HS-27A (cell line): ENCODE data around the gene FILIP1.
"Not testable (repeated sequence)": the region's sequence is repeated elsewhere in the genome, so short reads cannot be mapped to it uniquely, and the experiment has no call there.

Experiments
- DNase-seq: peaks from one replicate; pipeline ENCODE4 v3.0.0-alpha.2; 2012; ENCODE audit warnings: low read depth, missing footprints

FILIP1 gene

DNA sequence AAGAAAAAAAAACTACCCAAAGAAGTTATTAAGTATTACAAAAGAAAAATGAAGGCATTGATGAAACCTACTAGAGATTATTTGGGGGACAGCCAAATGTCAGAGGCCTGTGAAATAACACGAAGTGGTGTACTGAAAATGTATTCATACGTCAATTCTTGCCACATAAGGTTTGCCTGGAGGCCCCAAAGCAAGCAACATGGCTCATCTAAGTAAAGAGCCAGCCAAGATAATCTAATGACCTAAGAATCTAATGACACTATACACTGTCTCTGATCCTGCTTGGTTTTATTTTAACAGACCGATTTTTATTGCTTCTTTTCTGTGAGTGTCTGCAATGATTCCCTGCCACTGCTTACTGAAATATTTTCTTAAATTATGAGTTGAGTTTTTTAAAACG is 34.7 kb downstream of the FILIP1 start:
- no peak for DNase-seq

GRCh38 chr6:75450903-75451302 is 42.7 kb downstream of the FILIP1 start:
- DNase-seq: no peak

GRCh38 chr6:75449630-75450206 is 43.9 kb downstream of the FILIP1 start:
- peak; percentile 15 for DNase-seq

DNA sequence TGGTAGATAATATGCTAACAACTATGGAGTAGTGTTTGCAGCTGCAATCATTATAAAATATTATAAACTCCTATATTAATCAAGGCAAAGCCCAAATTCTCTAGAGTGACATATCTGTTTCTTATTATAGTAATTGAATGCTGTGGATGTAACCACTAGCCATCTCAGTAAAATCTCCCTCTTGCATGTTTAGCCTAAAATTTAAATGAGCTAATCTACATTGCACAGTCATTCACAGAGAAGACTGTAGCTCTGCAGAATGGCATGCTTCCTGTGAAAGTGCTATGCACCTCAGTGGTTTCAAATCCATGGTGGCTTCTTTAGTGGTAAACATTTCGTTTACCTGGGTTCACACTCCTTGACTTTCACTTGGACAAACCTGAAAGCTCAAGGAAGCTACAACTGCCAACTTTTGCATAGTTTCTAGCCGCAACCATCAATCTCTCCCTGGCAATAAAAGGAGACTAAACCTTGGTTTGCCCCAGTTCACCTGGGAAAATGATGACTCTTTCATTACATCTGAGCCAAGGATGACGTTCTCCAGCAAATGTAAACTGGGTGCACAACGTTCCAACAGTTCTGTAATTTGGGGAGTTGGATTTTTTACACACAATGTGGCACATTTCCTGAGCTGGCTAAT is 47.2 kb downstream of the FILIP1 start:
- DNase-seq: no peak

GRCh38 chr6:75445738-75446137 is 47.9 kb downstream of the FILIP1 start:
- DNase-seq: no peak

GRCh38 chr6:75444899-75445298 is 48.7 kb downstream of the FILIP1 start:
- no peak for DNase-seq

DNA sequence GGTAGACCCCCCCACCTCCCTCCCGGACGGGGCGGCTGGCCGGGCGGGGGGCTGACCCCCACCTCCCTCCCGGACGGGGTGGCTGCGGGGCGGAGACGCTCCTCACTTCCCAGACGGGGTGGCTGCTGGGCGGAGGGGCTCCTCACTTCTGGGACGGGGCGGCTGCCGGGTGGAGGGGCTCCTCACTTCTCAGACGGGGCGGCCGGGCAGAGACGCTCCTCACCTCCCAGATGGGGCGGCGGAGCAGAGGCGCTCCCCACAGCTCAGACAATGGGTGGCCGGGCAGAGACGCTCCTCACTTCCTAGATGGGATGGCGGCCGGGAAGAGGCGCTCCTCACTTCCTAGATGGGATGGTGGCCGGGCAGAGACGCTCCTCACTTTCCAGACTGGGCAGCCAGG is 51.7 kb downstream of the FILIP1 start:
- not testable (repeated sequence) for DNase-seq

GRCh38 chr6:75441479-75441878 is 52.1 kb downstream of the FILIP1 start:
- not testable (repeated sequence) for DNase-seq

DNA sequence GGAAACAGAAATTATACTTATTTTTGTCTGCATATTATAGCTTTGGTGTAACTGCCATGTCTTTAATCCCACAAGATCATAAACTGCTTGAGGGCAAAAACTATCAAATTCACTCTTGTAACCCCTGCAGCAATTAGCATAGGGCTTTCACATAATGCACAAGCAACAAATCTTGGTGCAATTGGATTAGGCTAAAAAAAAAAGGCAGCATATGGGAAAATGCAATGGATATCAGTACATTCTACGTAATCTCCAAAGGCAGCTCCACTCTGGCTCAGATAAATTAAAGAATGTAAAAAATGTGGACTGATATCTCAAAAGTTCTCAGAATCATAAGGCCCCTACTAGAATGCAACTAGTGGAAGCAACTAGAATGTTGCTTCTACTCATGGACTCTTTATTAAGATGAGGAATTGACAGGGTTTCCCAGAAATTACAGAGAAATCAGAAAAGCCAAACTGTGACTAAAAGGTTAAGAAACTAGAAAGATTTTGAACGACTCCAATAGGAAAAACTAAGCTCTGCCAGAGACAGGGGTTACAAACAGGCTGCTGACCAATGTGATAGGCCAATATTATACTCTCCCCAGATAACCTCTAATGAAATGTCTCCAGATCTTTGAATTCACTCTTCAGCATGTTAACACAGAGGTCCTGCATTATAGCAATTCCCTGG is 55.0 kb downstream of the FILIP1 start:
- no peak for DNase-seq

DNA sequence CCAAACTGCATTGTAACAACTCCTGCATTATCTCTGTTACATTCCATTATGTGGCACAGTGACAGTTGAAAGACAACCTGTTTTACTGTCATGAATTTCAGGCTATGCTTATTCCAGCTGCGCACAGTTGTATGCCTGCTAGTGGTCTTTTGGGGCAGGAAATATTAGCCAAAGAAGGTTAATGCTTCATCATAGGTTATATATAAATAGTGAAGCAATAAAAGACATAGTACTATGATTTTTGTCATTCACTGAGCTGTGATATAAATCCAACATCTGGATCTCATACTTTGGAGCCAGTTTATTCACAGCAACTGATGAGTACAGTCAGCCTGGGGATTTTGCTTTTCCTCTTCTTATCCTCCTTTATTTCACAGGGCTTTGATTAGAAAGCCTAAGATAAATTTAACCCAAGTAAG is 55.6 kb downstream of the FILIP1 start:
- DNase-seq: no peak

DNA sequence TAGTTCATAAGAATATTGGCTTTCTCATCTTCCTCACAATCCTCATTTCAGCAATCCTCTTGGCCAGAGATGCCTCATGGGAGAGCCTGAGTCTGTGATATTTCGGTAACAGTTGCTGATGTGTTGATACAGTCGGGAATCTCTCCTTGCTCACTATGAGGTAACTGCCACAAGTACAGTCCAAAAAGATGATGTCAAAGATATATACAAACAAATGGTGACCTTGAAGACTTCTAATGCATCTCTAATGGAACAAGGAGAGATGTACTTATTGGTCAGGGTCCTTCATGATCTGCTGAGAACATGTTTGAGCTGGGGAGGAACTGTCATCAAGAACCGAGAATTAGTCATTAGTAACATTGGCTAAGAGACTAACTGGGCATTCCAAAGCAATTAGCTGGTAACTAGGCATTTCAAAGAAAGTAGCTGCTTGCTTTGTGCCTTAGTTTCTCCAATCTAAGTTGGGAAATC is 56.1 kb downstream of the FILIP1 start:
- DNase-seq: no peak

- no peak for DNase-seq
These were observed 56.7 kb downstream of the FILIP1 start for GRCh38 chr6:75436869-75437268.

GRCh38 chr6:75432809-75433208 is 60.8 kb downstream of the FILIP1 start:
- not testable (repeated sequence) for DNase-seq

- no peak for DNase-seq
These were observed 62.2 kb downstream of the FILIP1 start for GRCh38 chr6:75431379-75431778.

DNA sequence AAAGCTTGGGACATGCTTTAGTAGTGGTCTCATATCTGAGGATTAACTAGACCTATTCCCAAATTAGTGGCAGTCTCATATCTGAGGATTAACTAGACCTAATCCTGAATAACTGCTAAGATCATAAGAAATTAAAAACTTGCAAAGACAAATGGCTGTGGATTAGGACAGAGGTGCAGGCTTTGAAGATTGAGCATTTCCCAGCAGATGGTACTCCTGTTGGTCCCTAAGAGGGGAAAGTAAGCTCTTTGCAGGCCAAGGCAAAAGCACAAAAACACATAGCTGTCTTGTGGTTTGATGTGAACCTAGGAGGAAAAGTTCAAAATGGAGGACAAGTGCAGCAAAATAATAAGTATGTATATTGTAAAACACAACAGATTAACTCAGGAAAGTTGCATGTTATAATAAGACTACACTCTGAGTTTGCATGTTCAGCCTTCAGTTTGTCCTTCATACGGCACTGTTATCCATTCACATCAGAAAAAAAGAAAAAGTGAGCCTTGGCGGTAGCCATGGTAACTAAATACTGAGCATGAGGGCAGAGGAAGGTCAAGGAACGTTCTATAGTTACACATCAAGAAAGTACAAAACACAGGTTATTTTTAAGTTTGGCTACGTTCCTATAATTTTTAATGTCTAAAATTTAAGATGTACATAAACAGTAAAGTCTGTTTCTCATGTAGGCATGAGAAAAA is 62.8 kb downstream of the FILIP1 start:
- no peak for DNase-seq

GRCh38 chr6:75429061-75429703 is 64.4 kb downstream of the FILIP1 start:
- no peak for DNase-seq

DNA sequence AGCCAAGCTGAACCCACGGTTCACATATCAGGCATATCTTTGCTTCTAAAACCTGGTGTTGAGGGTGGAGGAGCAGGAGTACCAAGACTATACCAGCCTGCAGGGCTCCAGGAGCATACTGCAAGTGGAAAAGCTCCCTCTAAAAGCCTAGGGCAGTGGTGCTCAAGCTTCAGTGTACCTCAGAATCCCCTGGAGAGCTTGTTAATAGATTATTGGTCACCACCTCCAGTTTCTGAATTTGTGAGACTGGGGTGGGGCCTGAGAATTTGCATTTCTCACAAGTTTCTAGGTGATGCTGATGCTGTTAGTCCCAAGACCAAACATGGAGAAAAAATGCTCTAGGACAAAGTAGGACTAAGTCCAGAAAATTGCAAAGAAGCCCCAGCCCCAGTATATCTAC is 65.4 kb downstream of the FILIP1 start:
- no peak for DNase-seq

DNA sequence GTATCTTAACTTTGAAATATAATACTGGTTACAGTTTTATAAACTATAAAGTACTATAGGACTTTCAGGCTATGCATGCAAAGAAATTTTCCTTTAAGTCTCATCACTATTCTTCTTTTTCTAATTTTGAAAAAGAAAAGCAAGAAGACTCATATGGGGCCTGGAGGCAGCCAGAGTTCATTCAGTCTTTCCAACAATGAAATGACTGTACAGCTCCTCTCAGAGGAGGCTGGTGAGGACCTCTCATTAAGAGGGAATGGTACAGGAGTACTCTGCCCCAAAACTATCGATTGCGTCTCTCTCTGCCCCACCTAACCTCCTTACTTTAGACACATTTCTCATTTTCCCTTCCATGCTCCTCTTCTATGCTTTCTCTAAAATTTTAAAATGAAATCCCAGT is 66.3 kb downstream of the FILIP1 start:
- no peak for DNase-seq

- no peak for DNase-seq
These were observed 68.7 kb downstream of the FILIP1 start for GRCh38 chr6:75424618-75425548.

GRCh38 chr6:75423386-75423785 is 70.2 kb downstream of the FILIP1 start:
- no peak for DNase-seq

- no peak for DNase-seq
These were observed 71.5 kb downstream of the FILIP1 start for GRCh38 chr6:75422024-75422639.
